Lung (tissue), 12 donors: ENCODE results near the gene SLC32A1. TPM values are rescaled to one million over a fixed set of nuclear protein-coding genes. Genes with fewer than 3 reads are reported as not detected.

Experiments used
- ATAC-seq: fragments of 200-7000 bp; cut with Tn5 transposase; one replicate; pipeline ENCODE4 v1.9.1; 2020; ENCODE audit warnings: moderate number of reproducible peaks; ENCODE audit not compliant: insufficient read depth, low FRiP score
- DNase-seq, 3 donors: peaks; one replicate each; pipeline ENCODE4 v3.0.0-alpha.2; 2013 to 2017
- H3K27ac ChIP-seq, 2 donors: one replicate each; pipeline ENCODE4 v1.5.1; 2013; ENCODE audit warnings: mild to moderate bottlenecking in 2 of 2, moderate library complexity in 2 of 2, control low read depth in 1 of 2, inconsistent platforms in 1 of 2, low read depth in 1 of 2, low read length in 1 of 2
- H3K27me3 ChIP-seq, 3 donors: one replicate each; pipeline ENCODE4 v1.5.1; 2013; ENCODE audit warnings: low read length in 2 of 3; ENCODE audit not compliant: control insufficient read depth in 3 of 3, insufficient read depth in 3 of 3
- H3K36me3 ChIP-seq, 4 donors: one replicate each; pipeline ENCODE4 v1.5.1; 2013; ENCODE audit warnings: low read length in 4 of 4, mild to moderate bottlenecking in 1 of 4, moderate library complexity in 1 of 4; ENCODE audit not compliant: control insufficient read depth in 4 of 4, insufficient read depth in 4 of 4
- H3K4me1 ChIP-seq, 5 donors: one replicate each; pipeline ENCODE4 v1.5.1; 2013; ENCODE audit warnings: low read length in 5 of 5, mild to moderate bottlenecking in 2 of 5, moderate library complexity in 1 of 5; ENCODE audit not compliant: control insufficient read depth in 5 of 5, insufficient read depth in 5 of 5
- H3K4me3 ChIP-seq: one replicate; pipeline ENCODE4 v1.5.1; 2013; ENCODE audit warnings: mild to moderate bottlenecking, control low read depth, moderate library complexity
- H3K9ac ChIP-seq, 2 donors: one replicate each; pipeline ENCODE4 v1.5.1; 2013; ENCODE audit warnings: low read length in 2 of 2, control low read depth in 1 of 2; ENCODE audit not compliant: insufficient read depth in 1 of 2
- H3K9me3 ChIP-seq, 4 donors: one replicate each; pipeline ENCODE4 v1.5.1; 2013; ENCODE audit warnings: low read length in 3 of 4, mild to moderate bottlenecking in 1 of 4, moderate library complexity in 1 of 4; ENCODE audit not compliant: control insufficient read depth in 4 of 4, insufficient read depth in 3 of 4
- CTCF ChIP-seq: IDR thresholded peaks from 2 replicates; pipeline ENCODE4 v1.5.1; 2012; ENCODE audit warnings: mild to moderate bottlenecking; ENCODE audit errors: control extremely low read depth, extremely low read depth
- WGBS, 2 donors: extraction: QIAGEN DNeasy Blood & Tissue Kit; methylation state at CpG; one replicate each; pipeline ENCODE4 v1.1.7; 2013; 5-methylcytosine and 5-hydroxymethylcytosine counted together
- polyA plus RNA-seq, 2 donors: library from polyadenylated mRNA; stranded (reverse); fragments of 200-250 nt; gene quantifications; one replicate each; pipeline ENCODE4 v1.2.1, GENCODE V29; 2013
- total RNA-seq, 2 donors: library from RNA; depleted of rRNA in 1 of 2; stranded (reverse); fragments of >200 nt in 1 of 2; gene quantifications; one replicate each; pipeline ENCODE4 v1.2.1, GENCODE V29; 2014 to 2021
- donor health status: control.
- donor health status: control.
- donor health status: Bipolar disorder and iron deficiency.
- donor health status: healthy.
- donor health status: DM: yes; HTN: yes; CAD: no.

Gene SLC32A1
- total and polyA plus RNA-seq, 4 donors = not detected

DNA sequence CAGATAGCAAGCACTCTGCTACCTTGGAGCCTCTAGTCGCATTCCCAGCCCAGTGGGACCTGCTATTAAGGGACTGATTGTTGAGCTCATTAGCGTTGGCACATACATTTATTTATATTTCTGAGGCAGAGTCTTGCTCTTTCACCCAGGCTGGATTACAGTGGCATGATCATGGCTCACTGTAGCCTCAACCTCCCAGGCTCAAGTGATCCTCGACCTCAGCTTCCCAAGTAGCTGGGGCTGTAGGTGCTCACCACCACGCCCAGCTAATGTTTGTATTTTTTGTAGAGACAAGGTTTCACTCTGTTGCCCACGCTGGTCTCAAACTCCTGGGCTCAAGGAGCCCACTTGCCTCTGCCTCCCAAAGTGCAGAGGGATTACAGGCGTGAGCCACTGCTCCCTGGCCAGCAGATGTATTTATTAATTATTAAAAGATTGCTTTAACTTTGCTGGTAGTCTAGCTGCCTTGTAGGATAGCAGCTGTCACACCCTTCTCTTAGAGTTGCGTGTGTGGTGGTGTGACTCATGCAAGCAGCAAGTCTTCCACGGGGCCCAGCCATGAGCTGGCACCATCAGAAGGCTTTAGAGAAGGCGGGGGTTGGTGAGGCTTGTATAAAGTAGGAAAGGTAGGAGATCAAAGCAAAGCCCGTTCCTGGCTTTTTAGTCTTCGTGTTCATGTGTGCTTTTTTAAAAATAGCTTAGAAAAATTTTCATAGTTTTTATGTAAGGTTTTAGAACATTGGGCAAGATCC, 40.5 kb downstream of the SLC32A1 start:
- Histone ChIP-seq H3K4me1 (no peaks in the 10 kb centered on the region), H3K27ac (no peak overlapping the region), H3K36me3 (peaks cover 29 to 57% (median 45%) of the 10 kb centered on the region in 4 donors), H3K9me3 (peaks cover 0 to 2% (median 0%) of the 10 kb centered on the region in 4 donors), H3K9ac (no peak overlapping the region), H3K27me3 (no peaks in the 10 kb centered on the region), H3K4me3 (no peak overlapping the region)
- no peak for ATAC-seq
- DNase-seq = no peak
- no peak for TF ChIP-seq CTCF
- 80 to 84% methylated on average over 11 of the region's 11 CpGs for WGBS, 2 donors

DNA sequence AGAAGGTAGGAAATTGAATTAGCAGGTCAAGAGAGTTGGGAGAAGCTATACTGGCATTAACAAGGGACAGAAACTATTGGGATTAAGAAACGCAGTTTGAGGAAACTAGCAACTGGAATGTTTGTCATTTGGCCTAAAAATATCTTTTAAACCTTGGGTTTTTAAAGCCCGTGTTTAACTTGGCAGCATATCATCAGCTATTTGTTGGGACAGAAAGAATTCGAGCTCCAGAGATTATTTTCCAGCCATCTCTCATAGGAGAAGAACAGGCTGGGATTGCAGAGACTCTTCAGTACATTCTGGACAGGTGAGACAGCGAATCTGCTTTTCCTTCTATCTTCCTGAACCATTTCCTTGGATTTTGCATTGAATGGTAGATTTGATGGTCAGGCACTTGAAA, 41.8 kb downstream of the SLC32A1 start:
- no peak overlapping the region for H3K27ac ChIP-seq
- no peak for ATAC-seq
- H3K9ac ChIP-seq = no peak overlapping the region
- H3K27me3 ChIP-seq = no peaks in the 10 kb centered on the region
- no peaks in the 10 kb centered on the region for H3K4me1 ChIP-seq
- H3K36me3 ChIP-seq = peaks cover 29 to 52% (median 49%) of the 10 kb centered on the region in 4 donors
- no peak for TF ChIP-seq CTCF
- H3K4me3 ChIP-seq = no peak overlapping the region
- no peak for DNase-seq
- 79 to 90% methylated on average over 4 of the region's 4 CpGs for WGBS, 2 donors
- peaks cover 0 to 2% (median 0%) of the 10 kb centered on the region in 4 donors for H3K9me3 ChIP-seq

- Histone ChIP-seq H3K36me3 (peaks cover 21 to 52% (median 48%) of the 10 kb centered on the region in 4 donors), H3K27me3 (no peaks in the 10 kb centered on the region), H3K4me1 (no peaks in the 10 kb centered on the region), H3K4me3 (no peak overlapping the region), H3K27ac (no peak overlapping the region), H3K9ac (no peak overlapping the region), H3K9me3 (peaks cover 0 to 2% (median 0%) of the 10 kb centered on the region in 4 donors)
- 90 to 94% methylated on average over 13 of the region's 13 CpGs for WGBS, 2 donors
- DNase-seq (no peak), ATAC-seq (no peak)
- no peak for TF ChIP-seq CTCF
Measured at GRCh38 chr20:38769376-38770295, 45.4 kb downstream of the SLC32A1 start.
